GM19438 (cell line): Measurements from ENCODE around the gene ZYX.
"Not testable (repeated sequence)": the region's sequence is repeated elsewhere in the genome, so short reads cannot be mapped to it uniquely, and the experiment has no call there.

Experiments
- ATAC-seq: cut with Tn5 transposase; IDR thresholded peaks from one replicate; pipeline ENCODE4 v1.9.1; 2021; ENCODE audit warnings: low read depth; ENCODE audit not compliant: unreplicated experiment

Gene ZYX

DNA sequence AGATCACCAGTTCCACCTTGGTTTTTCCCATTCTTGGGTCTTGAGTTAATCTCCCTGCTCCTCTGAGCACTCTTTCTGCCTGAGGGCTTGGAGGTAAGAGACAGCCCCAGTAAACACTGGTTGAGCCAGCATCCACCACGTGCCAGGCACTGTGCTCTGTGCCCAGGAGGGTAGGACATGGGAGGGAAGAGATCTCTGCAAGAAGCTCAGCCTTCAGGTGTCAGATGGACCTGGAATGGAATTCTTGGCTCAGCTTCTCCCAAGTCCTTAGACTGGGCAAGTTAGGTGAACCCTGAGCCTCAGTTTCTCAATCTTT is 2.5 kb downstream of the ZYX start:
- ATAC-seq, result no peak

DNA sequence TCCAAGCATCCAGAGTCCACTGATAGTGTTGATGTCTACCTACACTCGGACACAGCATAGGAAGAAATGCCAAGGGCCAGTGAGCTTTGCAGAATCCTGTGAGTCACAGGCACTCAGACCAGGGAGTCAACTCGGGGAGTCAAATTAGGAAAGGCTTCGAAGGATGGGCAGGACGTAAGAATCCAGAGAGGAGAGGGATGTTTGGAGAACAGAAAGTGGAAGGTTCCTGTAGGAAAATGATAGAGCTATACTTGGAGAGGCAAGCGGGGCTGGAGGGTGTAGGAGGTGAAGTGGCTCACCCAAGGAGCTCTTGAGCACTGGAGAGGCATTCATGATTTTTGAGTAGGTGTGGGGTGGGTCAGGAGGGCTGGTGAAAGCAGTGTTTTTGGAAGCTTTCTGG is 3.0 kb downstream of the ZYX start:
- ATAC-seq, result no peak

DNA sequence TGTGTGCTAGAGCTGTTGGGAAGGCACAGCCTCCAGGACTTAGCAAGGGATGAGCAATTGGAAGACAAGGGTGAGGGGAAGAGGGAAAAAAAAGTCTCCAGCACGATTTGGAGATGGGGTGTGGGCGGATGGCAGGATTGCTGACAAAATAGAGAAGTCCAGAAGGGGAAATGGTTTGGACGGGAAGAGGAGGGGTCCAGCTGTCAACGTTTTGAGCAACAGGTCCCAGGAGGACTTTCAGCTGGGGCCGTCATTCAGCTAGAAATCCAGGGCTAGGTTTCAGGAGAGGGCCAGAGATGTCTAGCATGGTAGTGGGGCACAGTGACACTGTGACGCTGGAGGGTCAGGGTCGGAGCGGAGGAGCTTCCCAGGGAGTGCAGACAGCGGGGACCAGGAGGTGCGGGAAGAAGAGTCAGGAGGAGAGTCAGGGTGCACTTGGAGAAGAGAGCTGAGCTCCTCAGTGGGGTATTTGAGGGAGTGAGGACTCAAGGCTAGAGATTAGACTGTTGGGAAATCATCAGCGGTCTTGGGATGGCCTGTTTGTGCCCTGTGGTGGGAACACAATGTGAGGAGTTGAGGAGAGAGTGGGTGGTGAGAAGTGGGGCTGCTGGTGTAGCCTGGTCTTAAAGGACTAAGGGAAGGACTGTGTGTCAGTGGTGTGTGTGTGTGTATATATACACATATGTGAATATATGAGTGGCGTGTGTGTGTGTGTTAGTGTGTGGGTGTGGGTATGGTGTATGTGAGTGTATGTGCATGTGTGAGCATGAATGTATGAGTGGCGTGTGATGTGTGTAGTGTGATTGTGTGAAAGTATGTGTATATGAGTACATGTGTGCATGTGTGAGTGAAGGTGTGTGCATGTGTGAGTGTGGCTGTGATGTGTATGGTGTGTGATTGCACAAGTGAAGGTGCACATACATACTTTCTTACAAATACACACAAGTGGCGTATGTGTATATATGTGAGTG is 3.8 kb downstream of the ZYX start:
- no peak for ATAC-seq

DNA sequence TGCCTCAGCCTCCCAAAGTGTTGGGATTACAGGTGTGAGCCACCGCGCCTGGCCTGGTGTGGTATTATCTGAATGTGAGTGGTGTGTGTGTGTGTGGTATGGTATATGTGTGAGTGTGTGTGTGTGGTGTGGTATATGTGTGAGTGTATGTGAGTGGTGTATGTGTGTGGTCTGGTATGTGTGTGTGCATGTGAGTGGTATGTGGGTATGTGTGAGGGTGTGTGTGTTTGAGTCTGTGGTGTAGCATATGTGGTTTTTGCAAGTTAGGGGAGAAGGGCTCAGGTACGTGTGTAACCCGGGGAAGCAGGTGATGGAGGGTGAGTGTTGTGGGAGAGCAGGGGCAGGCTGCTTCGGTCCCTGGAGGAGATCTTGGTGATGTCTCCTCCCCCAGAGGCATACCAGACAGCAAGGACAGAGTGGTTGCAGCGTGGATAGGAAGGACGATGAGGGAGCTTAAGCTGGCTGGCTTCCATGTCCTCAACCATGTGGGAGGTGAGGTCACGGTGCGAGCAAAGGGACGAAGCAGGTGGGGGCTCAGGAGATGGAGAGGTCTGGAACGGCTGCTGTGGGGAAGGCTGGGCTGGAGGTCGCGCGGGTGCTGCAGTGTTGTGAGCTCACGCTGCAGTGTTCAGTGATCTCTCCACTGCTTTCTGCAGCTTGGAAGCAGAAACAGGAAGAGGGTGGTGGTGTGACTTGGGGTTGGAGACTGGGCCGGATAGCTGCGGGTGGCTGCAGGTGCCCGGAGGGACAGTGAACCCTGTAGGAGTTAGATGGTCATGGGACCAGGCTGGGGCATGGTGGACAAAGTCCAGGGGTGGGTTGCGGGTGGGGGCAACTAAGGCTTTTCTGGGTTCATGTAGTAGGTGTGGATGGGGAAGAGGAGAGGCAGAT is 5.0 kb downstream of the ZYX start:
- peak; percentile 46 for ATAC-seq

DNA sequence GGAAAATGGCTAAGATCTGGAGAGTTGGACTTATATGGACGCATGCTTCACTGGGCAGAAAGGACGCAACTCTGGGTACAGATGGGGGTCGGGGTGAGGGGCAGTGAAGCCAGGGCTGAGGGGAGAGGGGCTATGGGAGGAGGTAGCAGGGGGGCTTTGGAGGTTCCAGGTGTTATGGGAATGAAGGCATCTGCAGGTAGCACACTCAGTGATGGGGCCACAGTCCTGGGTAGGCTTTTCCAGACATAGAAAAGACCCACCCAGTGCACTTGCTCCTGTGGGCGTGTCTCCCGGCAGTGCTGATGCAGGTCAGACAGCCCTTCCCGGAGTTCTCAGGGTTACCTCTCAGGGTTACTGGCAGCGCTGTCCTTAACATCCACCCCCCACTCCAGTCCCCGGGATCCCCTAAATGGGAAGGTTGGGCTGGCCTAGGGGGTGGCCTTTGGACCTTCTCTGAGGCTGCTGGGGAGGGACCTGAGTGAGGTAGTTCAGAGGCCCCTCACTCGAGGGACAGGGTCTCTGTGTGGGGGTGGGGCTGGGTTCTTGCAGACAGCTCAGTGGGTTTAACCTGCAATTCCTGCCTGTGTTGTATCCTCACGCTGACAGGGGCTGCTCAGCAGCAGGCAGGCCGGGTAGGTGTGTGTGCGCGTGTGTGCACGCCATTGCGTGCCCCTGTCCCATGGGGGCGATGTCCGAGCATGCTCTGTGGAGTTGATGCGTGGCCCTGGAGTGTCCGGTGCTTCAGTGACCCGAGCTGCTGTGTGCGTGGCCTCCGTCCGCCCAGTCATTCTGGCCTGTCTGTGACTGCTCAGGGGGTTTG is 6.2 kb downstream of the ZYX start:
- no peak for ATAC-seq

DNA sequence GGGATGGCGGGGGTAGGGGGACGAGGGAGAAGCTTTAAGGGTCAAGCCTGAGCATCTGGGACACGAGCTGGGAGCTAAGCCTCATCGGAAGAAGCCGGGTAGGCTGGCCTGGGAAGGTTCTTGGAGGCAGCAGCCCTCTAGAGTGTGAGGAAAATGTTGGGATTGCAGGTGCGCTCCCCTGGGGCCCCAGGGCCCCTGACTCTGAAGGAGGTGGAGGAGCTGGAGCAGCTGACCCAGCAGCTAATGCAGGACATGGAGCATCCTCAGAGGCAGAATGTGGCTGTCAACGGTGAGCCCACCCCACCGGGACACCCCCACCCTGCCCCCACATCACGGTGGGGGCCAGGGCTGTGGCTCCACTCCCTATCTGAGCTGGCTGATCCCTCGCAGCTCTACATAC is 6.9 kb downstream of the ZYX start:
- no peak for ATAC-seq

DNA sequence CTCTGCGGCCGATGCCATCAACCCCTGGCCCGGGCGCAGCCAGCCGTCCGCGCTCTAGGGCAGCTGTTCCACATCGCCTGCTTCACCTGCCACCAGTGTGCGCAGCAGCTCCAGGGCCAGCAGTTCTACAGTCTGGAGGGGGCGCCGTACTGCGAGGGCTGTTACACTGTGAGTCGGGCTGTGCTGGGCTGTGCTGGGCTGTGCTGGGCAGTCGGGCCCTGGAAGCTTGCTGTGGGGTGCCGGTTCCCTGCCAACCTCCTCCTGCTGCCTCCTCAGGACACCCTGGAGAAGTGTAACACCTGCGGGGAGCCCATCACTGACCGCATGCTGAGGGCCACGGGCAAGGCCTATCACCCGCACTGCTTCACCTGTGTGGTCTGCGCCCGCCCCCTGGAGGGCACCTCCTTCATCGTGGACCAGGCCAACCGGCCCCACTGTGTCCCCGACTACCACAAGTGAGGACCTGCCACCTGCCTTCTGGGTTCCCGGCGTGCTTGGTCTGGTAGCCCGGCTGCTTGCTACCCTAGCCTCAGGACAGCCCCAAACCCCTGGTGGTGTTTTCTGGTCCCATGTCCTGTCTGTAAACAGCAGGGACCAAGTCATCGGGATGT is 7.5 kb downstream of the ZYX start:
- ATAC-seq, result no peak

DNA sequence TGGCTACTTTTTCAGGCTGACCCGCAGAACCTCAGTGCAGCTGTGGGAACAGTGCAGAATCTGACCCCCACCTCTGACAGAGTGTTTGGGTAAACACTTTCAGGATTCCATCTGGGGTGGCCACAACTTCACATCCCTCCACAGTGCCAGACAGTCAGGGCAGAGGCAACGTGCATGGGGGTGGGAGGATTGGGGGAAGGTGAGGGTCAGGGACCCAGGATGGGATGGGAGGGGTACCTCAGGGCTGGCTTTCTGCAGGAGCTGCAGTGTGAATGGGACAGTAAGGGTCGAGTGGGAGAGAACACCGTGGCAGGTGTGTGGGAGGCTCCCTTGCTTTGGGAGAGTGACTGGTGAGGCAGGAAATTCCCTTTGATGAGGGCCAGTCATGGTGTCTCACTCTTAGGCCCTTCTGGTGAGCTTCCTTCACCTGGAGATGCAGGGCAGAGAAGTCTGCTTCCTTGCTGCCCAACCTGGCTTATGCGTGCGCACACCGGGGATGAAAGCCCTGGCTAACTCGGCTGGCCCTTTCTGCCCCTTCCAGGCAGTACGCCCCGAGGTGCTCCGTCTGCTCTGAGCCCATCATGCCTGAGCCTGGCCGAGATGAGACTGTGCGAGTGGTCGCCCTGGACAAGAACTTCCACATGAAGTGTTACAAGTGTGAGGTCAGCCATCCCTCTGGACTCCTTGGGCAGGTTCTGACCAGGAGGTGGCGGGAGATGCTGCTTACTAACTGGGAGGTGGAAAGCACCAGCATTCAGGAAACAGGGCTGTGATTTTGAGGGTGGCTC is 8.4 kb downstream of the ZYX start:
- no peak for ATAC-seq

DNA sequence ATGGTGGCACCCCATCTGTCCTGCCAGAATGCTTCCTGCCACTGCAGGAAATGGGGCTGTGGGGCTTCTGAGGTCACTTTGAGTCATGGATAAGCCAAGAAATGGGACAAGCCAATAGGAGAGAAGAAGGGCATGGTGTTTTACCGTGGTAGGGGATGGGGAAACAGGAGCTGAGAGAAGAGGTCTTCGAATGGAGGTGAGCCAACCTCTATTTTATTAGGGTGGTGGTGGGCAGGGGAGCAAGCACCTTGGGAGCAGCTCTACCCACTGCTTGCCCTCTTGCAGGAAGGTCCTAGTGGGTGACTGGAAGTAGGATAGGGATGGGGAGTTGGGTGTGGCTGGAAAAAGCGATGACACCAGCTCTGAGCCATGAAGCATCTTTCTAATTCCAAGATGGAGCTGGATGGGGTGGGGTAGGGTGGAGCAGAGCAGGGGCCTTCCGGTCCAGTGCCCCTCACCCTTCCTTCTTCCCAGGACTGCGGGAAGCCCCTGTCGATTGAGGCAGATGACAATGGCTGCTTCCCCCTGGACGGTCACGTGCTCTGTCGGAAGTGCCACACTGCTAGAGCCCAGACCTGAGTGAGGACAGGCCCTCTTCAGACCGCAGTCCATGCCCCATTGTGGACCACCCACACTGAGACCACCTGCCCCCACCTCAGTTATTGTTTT is 9.1 kb downstream of the ZYX start:
- no peak for ATAC-seq

DNA sequence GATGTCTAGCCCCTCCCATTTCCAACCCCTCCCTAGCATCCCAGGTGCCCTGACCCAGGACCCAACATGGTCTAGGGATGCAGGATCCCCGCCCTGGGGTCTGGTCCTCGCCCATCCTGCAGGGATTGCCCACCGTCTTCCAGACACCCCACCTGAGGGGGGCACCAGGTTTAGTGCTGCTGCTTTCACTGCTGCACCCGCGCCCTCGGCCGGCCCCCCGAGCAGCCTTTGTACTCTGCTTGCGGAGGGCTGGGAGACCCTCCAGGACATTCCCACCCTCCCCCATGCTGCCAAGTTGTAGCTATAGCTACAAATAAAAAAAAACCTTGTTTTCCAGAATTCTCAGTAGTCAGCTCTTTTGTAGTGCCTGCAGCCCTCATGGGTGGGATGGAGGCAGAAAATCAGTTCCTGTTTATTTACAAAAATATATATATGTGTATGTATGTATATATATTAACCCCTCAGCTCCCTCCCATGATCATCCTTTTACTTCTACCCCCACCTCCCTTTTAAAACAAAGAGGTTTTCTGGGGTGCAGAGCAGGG is 9.7 kb downstream of the ZYX start:
- no peak for ATAC-seq

DNA sequence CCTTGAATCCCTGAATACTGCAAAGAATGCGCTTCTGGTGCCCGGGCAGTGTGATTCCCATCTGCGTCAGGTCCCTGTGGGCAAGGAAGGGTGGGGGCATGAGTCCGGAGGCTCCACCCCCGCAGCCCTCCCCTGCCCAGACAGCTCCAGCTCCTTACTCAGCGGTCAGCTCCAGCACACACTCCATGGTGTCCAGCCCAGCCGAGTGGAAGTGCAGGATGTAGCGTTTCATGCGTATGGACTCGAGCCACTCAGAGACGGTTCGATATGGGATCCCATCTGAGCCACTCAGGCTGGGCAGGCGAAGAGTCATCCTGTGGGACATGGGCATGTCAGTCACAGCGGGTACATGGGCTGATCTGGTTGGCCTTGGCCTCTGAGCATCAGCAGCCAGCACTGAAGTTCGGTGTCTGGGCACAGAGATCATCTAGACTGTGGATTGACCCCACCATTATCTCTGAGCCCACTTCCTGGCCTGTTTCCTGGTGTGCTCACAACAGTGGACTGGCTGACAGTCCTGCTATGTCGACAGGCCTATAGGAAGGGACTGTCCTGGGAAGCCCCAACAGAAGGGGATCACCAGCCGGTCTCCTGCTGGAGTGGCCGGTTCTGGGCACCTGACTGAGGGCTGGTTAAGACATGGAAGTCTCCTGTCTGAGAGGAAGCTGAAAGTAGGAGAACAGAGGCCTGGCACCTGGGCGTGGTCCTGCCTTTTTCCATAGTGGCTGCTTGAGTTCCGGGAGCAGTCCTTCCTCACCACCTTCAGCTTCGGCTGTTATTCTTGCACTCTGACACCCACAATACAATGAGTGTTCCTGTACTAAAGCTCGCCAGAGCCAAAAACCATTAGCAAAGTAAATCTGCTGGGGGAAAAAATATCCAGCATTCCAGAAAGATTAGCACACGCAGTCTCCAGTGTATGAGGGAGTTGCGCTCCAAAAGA is 10.6 kb downstream of the ZYX start:
- no peak for ATAC-seq

DNA sequence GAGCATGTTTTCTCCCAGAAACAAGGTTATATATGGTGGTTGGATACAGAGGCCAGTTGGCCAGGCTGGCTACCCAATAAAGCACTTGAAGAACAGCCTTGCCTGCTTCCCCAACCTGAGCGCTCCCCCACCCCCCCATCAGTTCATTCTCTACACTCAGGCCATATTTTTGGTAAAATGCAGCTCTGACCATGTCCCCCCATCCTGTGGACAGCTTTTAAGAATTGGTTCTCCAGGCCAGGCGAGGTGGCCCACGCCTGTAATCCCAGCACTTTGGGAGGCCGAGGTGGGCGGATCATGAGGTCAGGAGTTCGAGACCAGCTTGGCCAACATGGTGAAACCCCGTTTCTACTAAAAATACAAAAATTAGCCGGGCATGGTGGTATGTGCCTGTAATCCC is 11.3 kb downstream of the ZYX start:
- ATAC-seq, result not testable (repeated sequence)

DNA sequence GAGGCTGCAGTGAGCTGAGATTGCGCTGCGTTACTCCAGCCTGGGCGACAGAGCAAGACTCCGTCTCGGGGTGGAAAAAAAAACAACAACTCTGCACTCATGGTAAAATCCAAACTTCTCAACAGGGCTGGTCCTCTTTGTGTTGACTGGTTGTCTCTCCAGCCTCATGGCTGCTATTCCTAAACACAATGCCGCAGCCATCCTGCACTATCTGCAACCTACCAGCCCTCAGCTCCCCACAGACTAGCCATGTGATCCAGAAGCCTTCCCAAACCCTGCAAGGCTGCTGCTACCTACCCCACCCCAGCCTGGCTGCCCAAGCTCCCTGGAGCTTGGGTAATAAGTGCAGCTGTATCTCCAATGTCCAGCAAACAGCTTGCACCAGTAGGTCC is 11.7 kb downstream of the ZYX start:
- no peak for ATAC-seq

DNA sequence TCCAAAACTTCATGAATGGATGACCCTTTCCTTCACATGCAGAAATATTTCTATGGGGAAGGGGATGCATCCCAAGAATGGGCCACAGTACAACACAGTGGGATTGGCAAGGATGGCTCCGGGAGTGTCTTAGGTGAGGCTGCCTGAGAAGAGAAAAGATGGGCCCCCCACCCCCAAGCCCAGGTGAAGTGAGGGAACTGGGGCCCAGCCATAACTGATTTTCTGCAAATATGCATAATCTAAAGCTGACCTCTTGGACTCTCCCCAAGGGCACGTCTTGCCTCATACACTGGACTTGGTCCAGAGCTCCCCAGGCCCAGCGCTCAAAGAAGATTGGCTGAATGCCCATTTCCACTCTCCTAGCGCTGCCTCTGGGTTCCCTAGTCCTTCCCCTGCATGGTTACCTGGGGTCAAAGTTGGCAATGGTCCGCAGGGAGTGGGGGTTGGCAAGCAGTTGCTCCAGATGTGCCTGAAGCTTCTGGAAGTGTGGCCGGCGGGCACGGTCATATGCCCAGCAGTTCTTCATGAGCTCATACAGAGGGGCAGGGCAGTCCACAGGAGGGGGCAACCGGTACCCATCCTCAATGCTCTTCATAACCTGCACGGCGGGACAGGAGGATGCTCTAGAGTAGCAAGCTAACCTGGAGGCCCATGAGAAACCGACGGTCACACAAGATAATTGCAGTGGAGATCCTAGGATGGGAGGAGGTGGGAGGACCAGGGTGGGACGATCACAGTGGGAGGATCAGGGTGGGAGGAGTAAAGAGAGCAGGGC is 12.3 kb downstream of the ZYX start:
- ATAC-seq, result no peak

DNA sequence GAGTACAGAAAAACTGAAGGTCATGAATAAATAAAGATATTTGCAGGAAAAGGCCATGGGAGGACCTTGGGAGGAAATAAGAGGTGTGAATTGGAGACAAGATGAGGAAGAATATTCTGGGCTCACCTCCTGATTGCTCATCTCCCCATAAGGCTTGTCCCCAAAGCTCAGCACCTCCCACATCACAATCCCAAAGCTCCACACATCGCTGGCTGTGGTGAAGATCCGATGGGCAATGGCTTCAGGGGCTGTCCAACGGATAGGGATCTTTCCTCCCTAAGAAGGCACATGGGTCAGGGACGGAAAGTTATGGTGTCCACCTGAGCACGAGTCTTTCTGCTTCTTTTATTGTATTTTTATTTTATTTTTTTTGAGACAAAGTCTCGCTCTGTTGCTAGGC is 12.9 kb downstream of the ZYX start:
- ATAC-seq, result no peak

DNA sequence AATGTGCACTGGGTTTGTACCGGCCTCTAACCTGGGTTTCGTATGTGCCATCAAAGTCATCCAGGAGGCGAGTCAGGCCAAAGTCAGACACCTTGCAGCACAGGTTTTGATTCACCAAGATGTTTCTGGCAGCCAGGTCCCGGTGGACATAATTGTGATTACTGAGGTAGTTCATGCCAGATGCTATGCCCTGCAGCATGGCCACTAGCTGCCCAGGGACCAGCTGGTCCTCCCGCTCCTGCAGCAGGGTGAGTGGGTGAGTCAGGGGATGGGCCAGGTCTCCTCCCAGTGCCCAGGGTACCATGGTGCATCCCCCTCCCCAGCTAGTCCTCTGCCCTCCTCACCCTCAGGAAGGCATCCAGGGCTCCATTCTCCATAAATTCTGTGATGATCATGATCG is 13.6 kb downstream of the ZYX start:
- no peak for ATAC-seq
